OCI-M2 (cell line): ENCODE results near the gene MYBL2.
"Not testable (repeated sequence)": the region's sequence is repeated elsewhere in the genome, so short reads cannot be mapped to it uniquely, and the experiment has no call there.

Experiments used
- DNase-seq: peaks from one replicate; lab custom pipeline; 2025; ENCODE audit not compliant: unreplicated experiment; lab: John Stamatoyannopoulos, UW

Gene MYBL2

GRCh38 chr20:43666376-43667328 lies at the start of gene MYBL2:
Gene MYBL2, plus strand, starts transcription at chr20:43667114. Its CDS starts 170 bp downstream, at chr20:43667284.
- no peak for DNase-seq

DNA sequence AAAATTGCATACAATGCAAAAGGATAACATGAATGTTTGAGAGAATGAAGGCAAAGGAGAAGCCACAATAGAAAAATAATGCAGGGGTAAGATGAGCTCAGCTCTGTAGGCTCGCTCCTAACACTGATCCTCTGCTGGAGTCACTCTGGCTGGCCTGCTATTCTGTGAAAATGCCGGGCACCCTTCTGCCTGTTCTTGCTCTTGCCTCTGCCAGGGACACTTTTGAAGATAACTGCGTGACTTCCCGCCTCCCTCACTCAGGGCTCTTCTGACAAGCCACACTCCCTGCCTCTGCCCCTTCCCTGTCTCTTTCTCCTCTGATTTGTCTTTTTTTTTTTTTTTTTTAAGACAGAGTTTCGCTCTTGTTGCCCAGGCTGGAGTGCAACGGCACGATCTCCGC lies 35.3 kb upstream of the MYBL2 start:
- DNase-seq, result no peak

GRCh38 chr20:43636429-43636828 lies 30.5 kb upstream of the MYBL2 start:
- no peak for DNase-seq

DNA sequence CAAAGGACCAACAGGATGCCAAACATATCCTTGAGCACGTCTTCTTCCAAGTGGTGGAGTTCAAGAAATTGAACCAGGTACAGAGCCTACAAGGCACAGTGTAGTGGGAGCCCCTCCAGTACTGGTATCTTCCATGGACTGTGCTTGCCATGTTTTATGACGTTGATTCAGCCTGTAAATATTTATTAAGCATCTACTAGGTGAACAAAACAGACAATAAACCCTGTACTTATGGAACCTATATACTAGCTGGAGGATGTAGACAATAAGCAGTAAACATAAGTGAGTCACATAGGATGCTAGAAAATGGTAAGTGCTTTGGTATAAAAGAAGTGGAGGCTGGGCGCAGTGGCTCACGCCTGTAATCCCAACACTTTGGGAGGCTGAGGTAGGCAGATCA lies 24.4 kb upstream of the MYBL2 start:
- no peak for DNase-seq

- no peak for DNase-seq
Measured at GRCh38 chr20:43650997-43651525, 15.9 kb upstream of the MYBL2 start.

DNA sequence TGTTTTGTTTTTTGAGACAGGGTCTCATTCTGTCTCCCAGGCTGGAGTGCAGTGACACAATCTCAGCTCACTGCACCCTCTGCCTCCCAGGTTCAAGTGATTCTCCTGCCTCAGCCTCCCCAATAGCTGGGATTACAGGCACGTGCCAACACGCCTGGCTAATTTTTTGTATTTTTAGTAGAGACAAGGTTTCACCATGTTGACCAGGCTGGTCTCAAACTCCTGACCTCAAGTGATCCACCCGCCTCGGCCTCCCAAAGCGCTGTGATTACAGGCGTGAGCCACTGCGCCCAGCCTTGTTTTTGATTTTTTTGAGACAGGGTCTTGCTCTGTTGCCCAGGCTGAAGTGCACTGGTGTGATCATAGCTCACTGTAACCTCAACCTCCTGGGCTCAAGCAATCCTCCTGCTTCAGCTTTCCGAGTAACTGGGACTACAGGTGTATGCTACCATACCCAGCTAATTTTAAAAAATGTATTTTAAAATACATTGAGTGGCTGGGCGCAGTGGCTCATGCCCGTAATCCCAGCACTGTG lies 15.2 kb upstream of the MYBL2 start:
- DNase-seq, result not testable (repeated sequence)

- no peak for DNase-seq
Measured at GRCh38 chr20:43653966-43654365, 12.9 kb upstream of the MYBL2 start.

DNA sequence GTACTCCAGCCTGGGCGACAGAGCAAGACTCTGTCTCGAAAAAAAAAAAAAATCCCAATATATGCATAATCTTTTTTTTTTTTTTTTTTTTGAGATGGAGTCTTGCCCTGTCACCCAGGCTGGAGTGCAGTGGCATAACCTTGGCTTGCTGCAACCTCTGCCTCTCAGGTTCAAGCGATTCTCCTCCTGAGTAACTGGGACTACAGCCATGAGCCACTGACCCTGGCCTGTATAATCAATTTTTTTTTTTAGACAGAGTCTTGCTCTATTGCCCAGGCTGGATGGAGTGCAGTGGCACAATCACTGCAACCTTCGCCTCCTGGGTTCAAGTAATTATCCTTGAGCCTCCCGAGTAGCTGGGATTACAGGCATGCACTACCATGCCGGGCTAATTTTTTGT lies 11.7 kb upstream of the MYBL2 start:
- DNase-seq, result not testable (repeated sequence)

DNA sequence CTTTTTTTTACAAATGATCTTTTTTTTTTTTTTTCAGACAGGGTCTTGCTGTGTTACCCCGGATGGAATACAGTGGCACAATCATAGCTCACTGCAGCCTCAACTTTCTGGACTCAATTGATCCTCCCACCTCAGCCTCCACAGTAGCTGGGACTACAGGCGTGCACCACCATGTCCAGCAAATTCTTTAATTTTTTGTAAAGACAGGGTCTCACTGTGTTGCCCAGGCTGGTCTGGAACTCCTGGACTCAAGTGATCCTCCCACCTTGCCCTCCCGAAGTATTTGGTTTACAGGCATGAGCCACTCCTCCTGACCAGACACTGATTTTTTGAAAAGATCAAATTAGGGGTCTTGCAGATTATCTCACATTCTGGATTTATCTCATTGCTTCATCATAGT lies 11.0 kb upstream of the MYBL2 start:
- no peak for DNase-seq

DNA sequence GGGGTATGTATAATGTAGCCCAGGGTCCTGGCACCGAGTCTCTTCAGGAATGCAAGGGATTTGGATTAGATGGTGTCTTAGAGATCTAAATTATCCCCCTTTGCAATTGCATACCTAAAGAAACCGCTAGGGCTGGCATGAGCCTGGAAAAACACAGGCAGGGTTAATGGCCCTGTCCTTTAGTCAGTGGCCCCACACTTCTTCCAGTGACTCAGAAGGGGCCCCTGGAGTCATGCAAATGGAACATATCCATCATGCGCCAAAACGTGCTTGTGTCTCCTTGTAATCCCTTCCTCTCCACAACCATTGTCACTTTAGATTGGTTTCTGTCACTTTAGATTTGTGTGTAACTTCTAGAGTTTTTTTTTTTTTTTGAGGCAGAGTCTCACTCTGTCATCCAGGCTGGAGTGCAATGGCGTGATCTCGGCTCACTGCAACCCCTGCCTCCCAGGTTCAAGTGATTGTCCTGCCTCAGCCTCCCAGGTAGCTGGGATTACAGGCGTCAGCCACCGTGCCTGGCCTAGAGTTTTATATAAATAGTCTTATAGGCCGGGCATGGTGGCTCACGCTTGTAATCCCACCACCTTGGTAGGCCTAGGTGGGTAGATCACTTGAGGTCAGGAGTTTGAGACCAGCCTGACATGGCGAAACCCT lies 8.7 kb upstream of the MYBL2 start:
- DNase-seq, result no peak

- DNase-seq, result no peak
Measured at GRCh38 chr20:43658723-43659419, 8.0 kb upstream of the MYBL2 start.

DNA sequence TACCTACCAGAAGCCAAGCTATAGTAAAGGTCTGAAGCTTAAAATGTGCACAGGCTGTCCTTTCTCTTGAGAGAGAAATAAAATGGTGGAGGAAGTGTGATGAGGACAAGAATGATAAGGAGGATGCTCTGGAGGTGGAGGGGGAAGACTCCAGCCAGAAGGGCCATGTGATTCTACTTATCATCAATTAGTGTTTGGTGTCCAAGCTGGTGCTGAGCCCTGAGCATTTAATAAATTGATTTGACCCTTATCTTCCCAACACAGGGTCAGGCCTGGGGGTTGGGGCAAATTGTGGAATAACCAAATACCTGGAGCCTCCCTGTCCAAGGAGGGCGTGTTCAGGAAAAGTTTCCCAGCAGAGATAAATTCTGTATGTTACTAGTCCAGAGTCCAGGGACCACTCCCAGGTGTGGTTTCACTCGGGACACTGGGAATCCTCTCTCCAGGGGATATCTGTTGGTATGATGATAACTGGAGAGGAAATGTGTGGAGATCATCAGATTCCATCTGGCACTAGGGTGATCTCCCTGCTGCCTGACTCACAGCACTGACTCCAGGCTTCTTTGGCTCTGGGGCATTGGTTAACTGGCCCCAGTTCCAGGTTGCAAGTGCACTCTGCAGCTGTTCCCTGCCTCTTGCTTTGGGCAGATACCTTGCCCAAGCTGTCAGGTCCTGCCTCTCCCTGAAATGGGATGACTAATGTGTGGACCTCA lies 3.8 kb upstream of the MYBL2 start:
- no peak for DNase-seq

- no peak for DNase-seq
Measured at GRCh38 chr20:43665466-43666176, 1.3 kb upstream of the MYBL2 start.

DNA sequence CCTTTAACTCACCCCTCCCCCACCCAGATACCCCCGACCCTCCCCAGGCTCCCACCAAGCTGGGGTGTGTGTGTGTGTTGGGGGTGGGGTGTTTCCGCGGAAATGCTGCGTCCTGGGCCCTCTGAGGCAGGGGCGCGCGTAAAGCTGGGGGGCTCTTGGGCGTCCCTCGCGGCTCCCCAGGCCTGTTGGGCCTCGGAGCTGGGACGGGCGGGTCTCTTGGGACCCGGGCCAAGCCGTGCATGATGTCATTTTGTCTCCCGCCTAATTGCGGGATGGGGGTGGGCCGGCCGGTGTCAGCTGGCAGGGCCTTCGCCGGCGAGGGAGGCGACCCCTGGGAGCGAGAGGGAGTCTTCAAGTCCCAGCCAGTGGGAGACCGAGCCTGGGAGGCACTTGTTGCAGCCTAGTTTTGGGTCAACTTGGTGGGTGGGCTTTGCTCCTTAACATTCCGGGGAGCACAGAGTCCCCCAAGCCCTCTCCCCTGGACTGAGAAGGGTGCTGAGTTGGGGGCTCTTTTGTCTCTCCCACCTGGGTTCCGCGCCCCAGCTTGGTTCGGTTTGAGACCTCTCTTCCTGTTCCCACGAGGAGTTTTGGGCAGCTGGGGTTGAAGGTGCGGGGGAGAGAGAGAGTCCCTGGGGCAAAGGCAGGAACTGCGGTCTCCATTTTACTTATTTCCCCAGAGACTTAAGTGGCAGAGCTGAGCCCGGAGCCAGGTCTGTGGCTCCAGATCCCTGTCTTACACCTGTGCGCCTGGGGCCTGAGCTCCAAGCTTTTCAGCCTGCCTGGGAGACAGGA lies 623 bp downstream of the MYBL2 start:
- DNase-seq, result no peak

GRCh38 chr20:43669332-43669731 lies 2.4 kb downstream of the MYBL2 start:
- DNase-seq, result no peak

DNA sequence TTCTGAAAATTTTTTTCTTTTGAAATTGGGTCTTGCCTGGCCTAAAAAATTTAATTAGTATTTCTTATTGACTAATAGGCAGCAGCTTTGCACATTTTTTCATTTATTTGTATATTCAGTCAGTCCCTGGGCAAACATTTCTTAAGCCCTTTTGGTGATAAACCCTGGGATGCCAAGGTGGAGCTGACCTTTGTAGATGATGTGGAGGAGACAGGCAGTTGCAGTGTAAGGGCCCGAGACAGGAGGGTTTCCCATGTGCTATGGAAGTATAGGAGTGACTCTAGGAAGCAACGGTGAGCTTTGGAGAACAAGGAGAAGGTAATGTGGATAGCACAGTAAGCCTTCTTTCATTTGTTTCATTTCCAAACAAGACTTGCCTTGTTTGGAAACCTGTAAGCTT lies 3.5 kb downstream of the MYBL2 start:
- DNase-seq, result no peak

GRCh38 chr20:43676368-43676767 lies 9.5 kb downstream of the MYBL2 start:
- no peak for DNase-seq

DNA sequence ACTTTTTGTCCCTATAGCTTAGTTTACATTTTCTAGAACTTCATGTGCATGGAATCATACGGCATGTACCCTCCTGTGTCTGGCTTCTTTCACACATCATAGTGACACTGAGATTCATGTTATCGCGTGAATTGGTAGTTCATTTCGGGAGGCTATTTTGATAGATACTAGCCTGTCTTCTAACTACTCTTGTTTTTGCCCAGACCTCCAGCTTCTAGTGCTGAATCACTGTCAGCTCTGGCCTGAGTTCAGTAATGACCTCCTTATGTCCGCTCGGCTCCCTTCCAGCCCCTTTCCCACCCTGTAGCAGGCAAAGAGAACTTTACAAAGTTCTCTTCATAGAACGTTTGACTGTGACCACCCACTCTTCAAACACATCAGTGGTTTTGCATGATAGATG lies 14.1 kb downstream of the MYBL2 start:
- no peak for DNase-seq

- DNase-seq, result no peak
Measured at GRCh38 chr20:43681468-43681942, 14.6 kb downstream of the MYBL2 start.
